LNCaP clone FGC (cell line): Measurements from ENCODE around the gene IL1RL2.

Experiments used
- DNase-seq: peaks from one replicate; pipeline ENCODE4 v3.0.0-alpha.2; 2011; ENCODE audit warnings: low read depth
- H3K4me3 ChIP-seq: 2 replicates; pipeline ENCODE4 v1.5.1; 2011; ENCODE audit warnings: mild to moderate bottlenecking, low read depth, low read length, control low read depth
- CTCF ChIP-seq: IDR thresholded peaks from 2 replicates; pipeline ENCODE4 v1.5.1; 2012; ENCODE audit warnings: mild to moderate bottlenecking; ENCODE audit not compliant: control insufficient read depth, insufficient read depth; ENCODE audit errors: extremely low read depth

The IL1RL2 gene

GRCh38 chr2:102176172-102176571 is 10.7 kb upstream of the IL1RL2 start:
- no peak overlapping the region for H3K4me3 ChIP-seq
- no peak for TF ChIP-seq CTCF
- DNase-seq, result no peak

GRCh38 chr2:102177814-102178478 is 8.9 kb upstream of the IL1RL2 start:
- DNase-seq, result no peak
- no peak for TF ChIP-seq CTCF
- no peak overlapping the region for H3K4me3 ChIP-seq

- H3K4me3 ChIP-seq, result no peak overlapping the region
- no peak for DNase-seq
- TF ChIP-seq CTCF, result no peak
Measured at GRCh38 chr2:102179061-102179460, 7.8 kb upstream of the IL1RL2 start.

DNA sequence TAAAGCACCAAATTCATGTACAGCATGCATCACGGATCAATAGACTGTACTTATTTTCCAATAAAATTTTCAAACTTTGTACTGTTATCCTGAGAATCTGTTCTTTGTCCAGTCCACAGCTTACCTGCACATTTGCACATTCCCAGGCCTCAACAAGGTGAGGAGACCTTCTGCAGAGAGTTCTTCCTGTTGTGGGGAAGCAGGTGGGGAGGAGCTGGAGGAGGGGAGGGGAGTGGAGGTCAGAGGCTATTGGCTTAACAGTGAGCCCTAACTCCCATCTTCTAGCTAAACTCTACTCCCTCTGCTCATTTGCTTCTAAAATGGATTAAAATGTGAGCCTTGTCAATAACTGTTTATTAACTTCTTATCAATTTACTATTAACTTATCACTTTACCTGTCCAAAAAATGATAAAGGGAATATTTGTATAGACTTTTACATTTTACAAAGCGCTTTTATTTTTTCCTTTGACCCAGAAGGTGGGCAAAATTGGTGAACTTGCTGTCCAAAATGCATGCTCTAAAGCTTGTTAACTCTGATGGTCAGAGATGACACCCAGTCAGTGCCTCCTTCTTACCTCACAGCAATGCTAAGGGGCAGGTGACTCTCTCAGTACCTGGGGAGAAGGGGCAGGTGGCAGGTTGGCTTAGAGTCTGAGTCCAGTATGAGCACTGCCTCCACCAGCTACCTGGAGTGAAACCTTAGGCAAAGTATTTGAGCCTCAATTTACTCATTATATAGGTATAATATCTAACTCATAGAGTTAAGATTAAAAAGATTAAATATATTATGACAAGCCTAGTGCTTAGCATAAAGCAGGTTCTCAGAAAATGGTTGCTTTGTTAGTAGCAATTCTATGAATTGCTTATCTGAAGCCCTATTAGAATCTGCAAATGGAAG is 6.8 kb upstream of the IL1RL2 start:
- no peak for TF ChIP-seq CTCF
- no peak for DNase-seq

DNA sequence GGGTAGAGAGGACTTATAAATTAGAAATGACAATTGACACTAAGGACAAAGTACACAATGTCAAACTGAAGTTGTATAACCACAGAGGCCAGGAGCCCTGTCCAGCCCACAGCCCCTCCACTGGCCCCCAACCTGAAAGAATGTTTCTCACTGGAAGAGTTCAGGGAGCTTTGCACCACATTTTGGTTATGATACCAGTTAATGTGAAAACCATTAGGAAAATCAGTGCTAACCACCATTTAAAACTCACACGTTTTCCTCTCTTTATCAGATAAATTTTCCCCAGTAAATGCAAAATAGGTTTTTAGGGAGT is 6.2 kb upstream of the IL1RL2 start:
- TF ChIP-seq CTCF, result no peak
- H3K4me3 ChIP-seq, result no peak overlapping the region
- no peak for DNase-seq

More for the DNA sequence above, 6.8 kb upstream of the IL1RL2 start:
- H3K4me3 ChIP-seq, result no peak overlapping the region

DNA sequence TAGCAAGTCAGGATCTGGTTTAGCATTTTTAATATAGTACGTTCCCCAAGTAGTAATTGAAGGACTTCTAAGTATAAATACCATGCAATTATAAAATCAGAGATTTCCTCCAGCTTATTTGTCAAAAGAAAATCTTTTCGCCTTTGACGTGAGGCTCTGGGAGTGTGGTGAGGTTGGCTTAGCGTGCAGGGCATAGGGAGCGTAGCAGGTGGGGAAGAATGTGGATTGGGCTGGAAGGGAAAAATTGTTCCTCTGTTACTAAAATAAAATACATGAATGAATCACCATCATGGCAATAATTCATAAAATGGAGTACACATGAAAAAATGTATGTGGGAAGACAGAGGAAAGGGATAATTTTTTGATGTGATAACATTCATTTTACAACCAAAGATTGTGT is 5.4 kb upstream of the IL1RL2 start:
- DNase-seq, result no peak
- no peak overlapping the region for H3K4me3 ChIP-seq
- no peak for TF ChIP-seq CTCF
